CD4-positive, alpha-beta T cell (primary cell): ENCODE results near the gene DGKI. TPM values are rescaled to one million over a fixed set of nuclear protein-coding genes. Genes with fewer than 3 reads are reported as not detected.

Experiments used
- ATAC-seq: fragments of 200-7000 bp; cut with Tn5 transposase; one replicate; pipeline ENCODE4 v1.10.0; 2022; ENCODE audit warnings: mild to moderate bottlenecking; ENCODE audit not compliant: poor library complexity
- CTCF ChIA-PET: fragments of 350-600 bp; sonication (Branson Sonifier 250); formaldehyde crosslinking; loops from one replicate; lab custom pipeline; 2021; ENCODE audit warnings: antibody characterized with exemption, inconsistent platforms; lab: Charles Lee
- POLR2A ChIA-PET: fragments of 350-600 bp; sonication (Branson Sonifier 250); formaldehyde crosslinking; loops from one replicate; lab custom pipeline; 2021; ENCODE audit warnings: antibody characterized with exemption, inconsistent platforms; lab: Charles Lee
- DNase-seq, 14 experiments: peaks; one replicate each; pipeline ENCODE4 v3.0.0-alpha.2; 2013 to 2020; ENCODE audit warnings: mixed read lengths in 2 of 14
- H3K27ac ChIP-seq, 2 donors: one replicate each; pipeline versions ENCODE4 v1.5.1 to v1.7.0; 2013; ENCODE audit warnings: low read length in 2 of 2, low read depth in 1 of 2, mild to moderate bottlenecking in 1 of 2
- H3K27me3 ChIP-seq, 2 experiments: 1 replicate in 1 of 2; 2 replicates in 1 of 2; pipeline versions ENCODE4 v1.6.1 to v1.7.0; 2013; ENCODE audit warnings: low read length in 2 of 2, control low read depth in 1 of 2, mild to moderate bottlenecking in 1 of 2, moderate library complexity in 1 of 2; ENCODE audit not compliant: insufficient read depth in 2 of 2, control insufficient read depth in 1 of 2
- H3K36me3 ChIP-seq: one replicate; pipeline ENCODE4 v1.6.1; 2013; ENCODE audit warnings: low read length, control low read depth; ENCODE audit not compliant: insufficient read depth
- H3K4me1 ChIP-seq: one replicate; pipeline ENCODE4 v1.6.1; 2013; ENCODE audit warnings: low read length, control low read depth; ENCODE audit not compliant: insufficient read depth
- H3K4me3 ChIP-seq: one replicate; pipeline ENCODE4 v1.5.1; 2013; ENCODE audit warnings: mild to moderate bottlenecking, low read length, moderate library complexity
- H3K9me3 ChIP-seq, 2 experiments: 1 replicate in 1 of 2; 2 replicates in 1 of 2; pipeline versions ENCODE4 v1.6.1 to v1.7.0; 2013; ENCODE audit warnings: low read length in 2 of 2, mild to moderate bottlenecking in 2 of 2, control low read depth in 1 of 2, moderate library complexity in 1 of 2; ENCODE audit not compliant: control insufficient read depth in 1 of 2, insufficient read depth in 1 of 2
- H3K27ac Mint-ChIP-seq: one replicate; pipeline ENCODE4 v1.8.0; 2020; ENCODE audit warnings: mixed read lengths
- H3K27me3 Mint-ChIP-seq: one replicate; pipeline ENCODE4 v1.8.0; 2021; ENCODE audit warnings: mixed read lengths
- H3K36me3 Mint-ChIP-seq: one replicate; pipeline ENCODE4 v1.8.0; 2021; ENCODE audit warnings: low read depth, mixed read lengths
- H3K4me1 Mint-ChIP-seq: one replicate; pipeline ENCODE4 v1.8.0; 2021; ENCODE audit warnings: low read depth, mixed read lengths
- H3K4me3 Mint-ChIP-seq: one replicate; pipeline ENCODE4 v1.8.0; 2020; ENCODE audit warnings: mild to moderate bottlenecking, mixed read lengths
- H3K9me3 Mint-ChIP-seq: one replicate; pipeline ENCODE4 v1.8.0; 2020; ENCODE audit warnings: mixed read lengths
- intact Hi-C, 2 experiments: fragments of 100-400 bp; cut with DNase I in 1 of 2; cut with micrococcal nuclease in 1 of 2; formaldehyde crosslinking; loops; one replicate each; pipeline versions ENCODE4 v1.15.1 to v1.9.0; 2023 to 2025; cut with DNase I, micrococcal nuclease
- total RNA-seq, 174 experiments: library from RNA in 2 of 174; stranded (reverse) in 2 of 174; gene quantifications; one replicate each; pipeline ENCODE4 v1.2.3 and lab custom pipeline; 2021 to 2026
- TF ChIP-seq, protein P1 (sequence below): fragments of 200-600 bp; IDR thresholded peaks from one replicate; pipeline ENCODE4 v1.8.0; 2022; ENCODE audit warnings: antibody characterized with exemption, mild to moderate bottlenecking

Gene DGKI
- total RNA-seq, 2 experiments from 2014 or later = not detected

DNA sequence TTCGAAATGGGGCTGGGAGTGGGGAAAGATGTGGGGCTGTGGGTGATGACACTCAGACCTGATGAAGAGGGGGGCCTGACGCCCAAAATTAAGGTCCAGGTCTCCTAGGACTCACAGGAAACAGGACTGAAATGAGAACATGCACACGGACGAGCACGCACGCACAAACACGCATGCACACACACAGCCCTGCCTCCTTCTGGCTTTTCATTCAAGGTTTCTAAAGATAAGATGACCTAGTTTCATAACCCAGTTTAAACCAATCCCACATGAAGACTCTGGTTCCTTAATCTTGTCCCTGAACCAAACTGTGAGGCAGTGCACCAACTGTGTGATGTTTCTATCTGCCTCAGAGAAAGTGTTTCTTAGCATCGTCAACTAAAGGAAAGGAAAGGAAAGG is 162.0 kb downstream of the DGKI start:
- H3K4me3 ChIP-seq = no peak overlapping the region
- no peaks in the 10 kb centered on the region for H3K36me3 Mint-ChIP-seq
- TF ChIP-seq, protein P1, sequence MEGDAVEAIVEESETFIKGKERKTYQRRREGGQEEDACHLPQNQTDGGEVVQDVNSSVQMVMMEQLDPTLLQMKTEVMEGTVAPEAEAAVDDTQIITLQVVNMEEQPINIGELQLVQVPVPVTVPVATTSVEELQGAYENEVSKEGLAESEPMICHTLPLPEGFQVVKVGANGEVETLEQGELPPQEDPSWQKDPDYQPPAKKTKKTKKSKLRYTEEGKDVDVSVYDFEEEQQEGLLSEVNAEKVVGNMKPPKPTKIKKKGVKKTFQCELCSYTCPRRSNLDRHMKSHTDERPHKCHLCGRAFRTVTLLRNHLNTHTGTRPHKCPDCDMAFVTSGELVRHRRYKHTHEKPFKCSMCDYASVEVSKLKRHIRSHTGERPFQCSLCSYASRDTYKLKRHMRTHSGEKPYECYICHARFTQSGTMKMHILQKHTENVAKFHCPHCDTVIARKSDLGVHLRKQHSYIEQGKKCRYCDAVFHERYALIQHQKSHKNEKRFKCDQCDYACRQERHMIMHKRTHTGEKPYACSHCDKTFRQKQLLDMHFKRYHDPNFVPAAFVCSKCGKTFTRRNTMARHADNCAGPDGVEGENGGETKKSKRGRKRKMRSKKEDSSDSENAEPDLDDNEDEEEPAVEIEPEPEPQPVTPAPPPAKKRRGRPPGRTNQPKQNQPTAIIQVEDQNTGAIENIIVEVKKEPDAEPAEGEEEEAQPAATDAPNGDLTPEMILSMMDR = no peak
- DNase-seq = no peak
- no peak overlapping the region for H3K27ac ChIP-seq
- ChIA-PET CTCF (no interaction called here), POLR2A (no interaction called here)
- no peaks in the 10 kb centered on the region for H3K27me3 ChIP-seq
- no peaks in the 10 kb centered on the region for H3K9me3 ChIP-seq
- intact Hi-C loops = no loop called here
- H3K4me1 Mint-ChIP-seq = no peaks in the 10 kb centered on the region
- no peaks in the 10 kb centered on the region for H3K9me3 Mint-ChIP-seq
- H3K4me1 ChIP-seq = no peaks in the 10 kb centered on the region
- no peaks in the 10 kb centered on the region for H3K36me3 ChIP-seq
- peaks cover 30% of the 10 kb centered on the region for H3K27me3 Mint-ChIP-seq
- H3K27ac Mint-ChIP-seq = no peak overlapping the region
- H3K4me3 Mint-ChIP-seq = no peak overlapping the region
- no peak for ATAC-seq

GRCh38 chr7:137684316-137684715 is 162.5 kb downstream of the DGKI start:
- no peak overlapping the region for H3K4me3 Mint-ChIP-seq
- H3K27ac ChIP-seq = no peak overlapping the region
- ATAC-seq = no peak
- no peaks in the 10 kb centered on the region for H3K9me3 Mint-ChIP-seq
- no peaks in the 10 kb centered on the region for H3K27me3 ChIP-seq
- H3K4me3 ChIP-seq = no peak overlapping the region
- H3K27me3 Mint-ChIP-seq = peaks cover 30% of the 10 kb centered on the region
- H3K36me3 Mint-ChIP-seq = no peaks in the 10 kb centered on the region
- no peak for DNase-seq
- POLR2A ChIA-PET = no interaction called here
- no peaks in the 10 kb centered on the region for H3K36me3 ChIP-seq
- H3K9me3 ChIP-seq = no peaks in the 10 kb centered on the region
- TF ChIP-seq, protein P1 = no peak
- H3K4me1 Mint-ChIP-seq = no peaks in the 10 kb centered on the region
- H3K4me1 ChIP-seq = no peaks in the 10 kb centered on the region
- intact Hi-C loops = no loop called here
- H3K27ac Mint-ChIP-seq = no peak overlapping the region
- CTCF ChIA-PET = no interaction called here

GRCh38 chr7:137682596-137682995 is 164.2 kb downstream of the DGKI start:
- H3K4me1 Mint-ChIP-seq = no peaks in the 10 kb centered on the region
- Histone ChIP-seq H3K27me3 (no peaks in the 10 kb centered on the region), H3K9me3 (no peaks in the 10 kb centered on the region), H3K36me3 (no peaks in the 10 kb centered on the region), H3K4me3 (no peak overlapping the region), H3K27ac (no peak overlapping the region), H3K4me1 (no peaks in the 10 kb centered on the region)
- no peaks in the 10 kb centered on the region for H3K9me3 Mint-ChIP-seq
- H3K4me3 Mint-ChIP-seq = no peak overlapping the region
- CTCF ChIA-PET = no interaction called here
- no peak for DNase-seq
- intact Hi-C loops = no loop called here
- H3K27ac Mint-ChIP-seq = no peak overlapping the region
- no peaks in the 10 kb centered on the region for H3K36me3 Mint-ChIP-seq
- H3K27me3 Mint-ChIP-seq = peaks cover 34% of the 10 kb centered on the region
- POLR2A ChIA-PET = no interaction called here
- no peak for ATAC-seq
- TF ChIP-seq, protein P1 = no peak
